Uterus (tissue), 4 donors: ENCODE measurements around the gene UNC93A. TPM values are rescaled to one million over a fixed set of nuclear protein-coding genes. Genes with fewer than 3 reads are reported as not detected.
"Not testable (repeated sequence)": the region's sequence is repeated elsewhere in the genome, so short reads cannot be mapped to it uniquely, and the experiment has no call there.

Experiments
- DNase-seq, 2 donors: peaks; one replicate each; pipeline ENCODE4 v3.0.0-alpha.2; 2019 to 2020
- H3K27ac ChIP-seq, 2 donors: fragments of 200-600 bp; sonication (generic); 1 replicate in 1 of 2; 2 replicates in 1 of 2; pipeline ENCODE4 v1.5.1; 2016 to 2018
- H3K27me3 ChIP-seq, 2 donors: fragments of 200-600 bp; sonication (generic); one replicate each; pipeline ENCODE4 v1.5.1; 2018 to 2019; ENCODE audit warnings: control low read depth in 1 of 2
- H3K36me3 ChIP-seq, 2 donors: fragments of 200-600 bp; sonication (generic); one replicate each; pipeline ENCODE4 v1.5.1; 2019; ENCODE audit warnings: control low read depth in 1 of 2
- H3K4me1 ChIP-seq, 2 donors: fragments of 200-600 bp; sonication (generic); one replicate each; pipeline ENCODE4 v1.5.1; 2018 to 2019; ENCODE audit warnings: control low read depth in 1 of 2
- H3K4me3 ChIP-seq, 2 donors: fragments of 200-600 bp; sonication (generic); 1 replicate in 1 of 2; 2 replicates in 1 of 2; pipeline ENCODE4 v1.5.1; 2018 to 2019; ENCODE audit warnings: mild to moderate bottlenecking in 1 of 2
- H3K9me3 ChIP-seq, 2 donors: fragments of 200-600 bp; sonication (generic); one replicate each; pipeline ENCODE4 v1.5.1; 2019; ENCODE audit warnings: control low read depth in 1 of 2
- POLR2A ChIP-seq, 2 donors: fragments of 450-650 bp; IDR thresholded peaks; one replicate each; pipeline ENCODE4 v1.6.1; 2016; ENCODE audit warnings: antibody characterized with exemption in 2 of 2, mild to moderate bottlenecking in 1 of 2, moderate library complexity in 1 of 2
- intact Hi-C: fragments of 100-400 bp; cut with DNase I; formaldehyde crosslinking; loops from one replicate; pipeline ENCODE4 v1.15.1; 2023; ENCODE audit warnings: low total_unique reads
- total RNA-seq, 4 donors: library from RNA; depleted of rRNA in 3 of 4; stranded (reverse); fragments of >200 nt in 3 of 4; gene quantifications; one replicate each; pipeline versions ENCODE4 v1.1.0 to v1.2.4, GENCODE V29; 2014 to 2023
- TF ChIP-seq, protein P1 (sequence below), 4 experiments: fragments of 200-600 bp in 2 of 4; fragments of 450-650 bp in 2 of 4; sonication (generic) in 2 of 4; IDR thresholded peaks; one replicate each; pipeline ENCODE4 v1.5.1; 2016 to 2019; ENCODE audit warnings: antibody characterized with exemption in 4 of 4, mild to moderate bottlenecking in 2 of 4, moderate library complexity in 1 of 4
- donor health status: DM: yes; HTN: yes; CAD: no.

The UNC93A gene
- total RNA-seq, 4 donors from 2014 or later: 0.97 TPM; not detected in 3

DNA sequence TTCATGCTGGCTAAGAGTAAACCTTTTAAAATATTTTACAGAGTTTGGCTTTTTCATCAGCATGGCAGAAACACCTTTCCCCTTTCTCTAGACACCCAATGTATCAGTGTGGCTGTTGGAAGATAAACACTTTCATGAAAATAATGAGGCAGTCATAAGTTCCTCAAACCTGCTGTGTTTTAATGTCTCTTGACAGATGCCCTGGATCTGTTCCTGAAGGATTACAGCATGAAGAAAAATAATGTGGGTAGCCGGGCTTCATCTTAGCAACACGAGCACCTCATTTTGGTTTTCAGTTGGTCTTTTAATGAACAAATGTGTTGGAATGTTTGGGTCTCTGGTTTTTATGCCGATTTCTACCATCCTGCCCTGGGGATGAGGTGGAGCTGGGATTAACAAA, 45.5 kb upstream of the UNC93A start:
- TF ChIP-seq POLR2A (IDR thresholded peaks at IDR 0.05): no peak
- TF ChIP-seq, protein P1, sequence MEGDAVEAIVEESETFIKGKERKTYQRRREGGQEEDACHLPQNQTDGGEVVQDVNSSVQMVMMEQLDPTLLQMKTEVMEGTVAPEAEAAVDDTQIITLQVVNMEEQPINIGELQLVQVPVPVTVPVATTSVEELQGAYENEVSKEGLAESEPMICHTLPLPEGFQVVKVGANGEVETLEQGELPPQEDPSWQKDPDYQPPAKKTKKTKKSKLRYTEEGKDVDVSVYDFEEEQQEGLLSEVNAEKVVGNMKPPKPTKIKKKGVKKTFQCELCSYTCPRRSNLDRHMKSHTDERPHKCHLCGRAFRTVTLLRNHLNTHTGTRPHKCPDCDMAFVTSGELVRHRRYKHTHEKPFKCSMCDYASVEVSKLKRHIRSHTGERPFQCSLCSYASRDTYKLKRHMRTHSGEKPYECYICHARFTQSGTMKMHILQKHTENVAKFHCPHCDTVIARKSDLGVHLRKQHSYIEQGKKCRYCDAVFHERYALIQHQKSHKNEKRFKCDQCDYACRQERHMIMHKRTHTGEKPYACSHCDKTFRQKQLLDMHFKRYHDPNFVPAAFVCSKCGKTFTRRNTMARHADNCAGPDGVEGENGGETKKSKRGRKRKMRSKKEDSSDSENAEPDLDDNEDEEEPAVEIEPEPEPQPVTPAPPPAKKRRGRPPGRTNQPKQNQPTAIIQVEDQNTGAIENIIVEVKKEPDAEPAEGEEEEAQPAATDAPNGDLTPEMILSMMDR (IDR thresholded peaks at IDR 0.05): no peak
- Histone ChIP-seq H3K9me3 (no peaks in the 10 kb centered on the region), H3K4me1 (no peaks in the 10 kb centered on the region), H3K27me3 (no peaks in the 10 kb centered on the region), H3K36me3 (no peaks in the 10 kb centered on the region), H3K27ac (no peak overlapping the region), H3K4me3 (no peak overlapping the region)
- intact Hi-C loops: no loop called here
- DNase-seq: no peak

DNA sequence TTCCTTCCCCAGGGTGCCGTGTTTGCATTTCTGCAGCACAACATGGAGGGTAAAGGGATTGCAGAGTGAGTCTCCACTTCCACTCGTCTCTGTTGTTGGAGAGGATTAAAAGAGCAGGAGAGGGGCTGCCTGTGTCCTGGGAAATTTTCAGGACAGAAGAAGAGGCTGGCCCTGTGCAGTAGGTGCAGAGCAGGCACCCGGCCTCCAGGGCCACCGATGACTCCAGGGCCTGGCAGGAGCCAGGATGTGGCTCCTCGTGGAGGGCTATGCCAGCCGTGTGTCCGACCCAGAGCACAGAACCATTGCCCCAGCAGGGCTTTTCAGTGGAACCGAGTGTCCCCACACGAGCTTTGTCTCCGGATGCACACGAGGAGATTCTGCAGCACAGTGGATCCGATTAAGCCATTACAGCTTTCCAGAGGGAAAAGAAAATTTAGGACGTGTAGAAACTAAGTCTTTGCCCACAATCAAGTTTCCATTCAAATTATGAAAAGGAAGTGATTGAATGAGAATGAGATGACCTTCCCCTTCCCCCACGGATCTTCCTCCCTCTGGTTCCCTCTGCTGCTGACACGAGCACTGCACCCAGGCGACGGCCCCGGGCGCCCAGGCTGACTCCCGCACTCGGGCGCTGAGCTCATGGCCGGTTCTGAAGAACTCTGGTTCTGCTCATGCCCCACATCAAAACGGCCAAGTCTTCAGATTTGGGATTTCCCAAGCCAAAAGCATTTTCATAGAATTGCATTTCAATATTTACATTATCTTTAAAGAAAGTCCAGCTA, 43.1 kb upstream of the UNC93A start:
- no peaks in the 10 kb centered on the region for H3K27me3 ChIP-seq
- intact Hi-C loops: no loop called here
- no peaks in the 10 kb centered on the region for H3K4me1 ChIP-seq
- no peaks in the 10 kb centered on the region for H3K36me3 ChIP-seq
- H3K4me3 ChIP-seq: no peak overlapping the region
- H3K27ac ChIP-seq: no peak overlapping the region
- no peaks in the 10 kb centered on the region for H3K9me3 ChIP-seq
- no peak for TF ChIP-seq POLR2A (IDR thresholded peaks at IDR 0.05)
- TF ChIP-seq, protein P1 (IDR thresholded peaks at IDR 0.05): no peak
- DNase-seq: no peak

DNA sequence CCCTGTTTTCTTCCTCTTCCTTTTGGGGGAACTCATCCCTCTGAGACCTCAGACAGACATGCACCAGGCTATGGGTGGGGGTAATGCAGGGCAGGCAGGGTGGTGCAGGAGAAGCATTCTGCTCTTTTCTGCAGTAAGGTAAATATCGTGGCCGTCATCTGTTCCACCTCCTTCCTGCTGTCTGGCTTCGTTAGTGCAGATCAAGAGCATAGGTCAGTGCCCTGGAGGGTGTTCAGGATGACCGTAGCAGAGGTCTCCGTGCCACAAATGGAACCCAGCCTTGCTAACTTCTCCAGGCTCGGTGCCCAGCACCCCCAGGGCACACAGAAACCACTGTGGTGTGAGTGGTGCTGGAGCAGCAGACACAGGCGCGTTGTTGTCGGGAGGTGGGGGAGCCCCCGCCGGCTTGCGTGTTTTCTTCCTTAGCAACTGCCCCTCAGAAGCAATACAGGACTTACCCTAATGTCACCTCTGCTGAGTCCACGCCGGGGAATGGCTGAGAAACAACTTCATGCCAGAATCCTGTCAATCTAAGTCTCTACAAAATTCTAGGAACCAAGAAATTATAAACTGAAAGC, 42.1 kb upstream of the UNC93A start:
- H3K36me3 ChIP-seq, H3K27me3 ChIP-seq, H3K9me3 ChIP-seq, DNase-seq, H3K4me3 ChIP-seq, H3K4me1 ChIP-seq, intact Hi-C loops, H3K27ac ChIP-seq: not testable (repeated sequence)

DNA sequence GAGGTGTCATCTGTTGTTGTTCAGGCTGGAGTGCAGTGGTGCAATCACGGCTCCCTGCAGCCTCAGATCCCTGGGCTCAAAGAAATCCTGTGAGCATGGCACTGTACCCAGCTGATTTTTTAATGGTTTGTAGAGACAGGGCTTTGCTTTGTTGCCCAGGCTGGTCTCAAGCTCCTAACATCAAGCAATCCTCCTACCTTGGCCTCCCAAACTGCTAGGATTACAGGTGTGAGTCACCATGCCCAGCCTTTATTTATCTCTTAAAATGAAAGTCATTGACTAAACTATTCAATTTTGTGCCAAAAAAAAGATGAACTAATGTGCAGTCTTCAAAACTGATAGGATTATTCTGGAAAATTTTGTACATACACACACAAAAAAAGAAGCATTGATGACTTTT, 38.8 kb upstream of the UNC93A start:
- Histone ChIP-seq H3K9me3 (no peaks in the 10 kb centered on the region), H3K27ac (no peak overlapping the region), H3K36me3 (no peaks in the 10 kb centered on the region), H3K4me3 (no peak overlapping the region), H3K27me3 (no peaks in the 10 kb centered on the region), H3K4me1 (no peaks in the 10 kb centered on the region)
- TF ChIP-seq, protein P1 (IDR thresholded peaks at IDR 0.05): no peak
- TF ChIP-seq POLR2A (IDR thresholded peaks at IDR 0.05): no peak
- no peak for DNase-seq
- intact Hi-C loops: no loop called here

DNA sequence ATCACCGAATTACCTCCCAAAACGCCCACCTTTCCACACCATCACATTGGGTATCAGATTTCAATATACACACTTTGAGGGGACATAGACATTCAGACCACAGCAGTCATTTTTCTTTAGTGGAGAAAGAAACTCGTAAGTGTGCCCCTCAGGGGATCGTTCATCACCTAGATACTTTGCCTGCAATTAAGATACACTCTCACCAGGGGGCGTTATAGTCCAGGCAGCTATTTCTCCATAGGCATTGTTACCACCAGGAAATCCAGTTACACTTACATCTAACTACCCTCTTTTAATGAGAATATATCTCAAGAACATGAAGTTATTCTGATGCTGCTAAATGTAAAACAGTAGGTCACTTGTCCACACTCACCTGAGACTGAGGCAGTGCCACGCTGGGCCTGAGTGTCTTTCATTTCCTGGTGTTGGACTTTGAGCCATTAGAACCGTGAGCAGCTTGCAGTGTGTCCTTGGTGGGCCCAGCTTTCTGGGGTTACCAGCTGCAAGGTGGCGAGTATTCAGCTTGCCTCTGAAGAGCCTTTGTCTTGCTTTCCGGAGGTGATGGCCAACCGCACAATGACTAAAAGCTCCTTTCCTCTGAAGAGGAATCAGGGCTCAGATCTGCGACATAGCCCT, 35.1 kb upstream of the UNC93A start:
- no peaks in the 10 kb centered on the region for H3K9me3 ChIP-seq
- intact Hi-C loops: no loop called here
- no peak overlapping the region for H3K4me3 ChIP-seq
- no peak for TF ChIP-seq POLR2A (IDR thresholded peaks at IDR 0.05)
- TF ChIP-seq, protein P1 (IDR thresholded peaks at IDR 0.05): no peak
- no peak for DNase-seq
- H3K27me3 ChIP-seq: no peaks in the 10 kb centered on the region
- no peak overlapping the region for H3K27ac ChIP-seq
- no peaks in the 10 kb centered on the region for H3K4me1 ChIP-seq
- H3K36me3 ChIP-seq: no peaks in the 10 kb centered on the region
